ENCODE measurements around the gene KDM4F.

Gene KDM4F

DNA sequence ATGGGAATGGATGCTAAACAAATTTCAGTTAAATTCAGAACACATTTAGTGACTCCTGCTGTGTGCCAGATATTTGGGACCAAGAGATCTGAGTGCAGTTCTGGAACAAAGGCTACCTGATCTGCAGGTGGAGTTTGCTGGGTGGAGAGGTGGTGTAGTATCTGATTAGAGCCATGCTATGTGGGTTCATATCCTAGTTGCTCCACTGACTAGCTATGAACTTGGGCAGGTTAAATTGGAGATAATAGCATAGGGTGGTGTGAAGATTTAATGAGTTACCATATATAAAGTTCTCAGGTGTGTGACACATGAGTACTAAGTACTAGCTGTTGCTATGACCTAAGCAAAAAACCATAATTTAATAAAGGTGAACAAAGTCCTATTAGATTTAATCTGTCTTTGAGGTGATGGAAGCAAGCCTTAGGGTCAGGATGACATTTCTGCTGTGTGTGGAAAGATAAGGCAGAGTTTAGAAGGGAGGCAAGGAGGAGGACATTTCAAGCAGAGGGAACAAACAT, 42.5 kb downstream of the KDM4F start:
- no peak for DNase-seq (ENCODE audit: low read depth)

DNA sequence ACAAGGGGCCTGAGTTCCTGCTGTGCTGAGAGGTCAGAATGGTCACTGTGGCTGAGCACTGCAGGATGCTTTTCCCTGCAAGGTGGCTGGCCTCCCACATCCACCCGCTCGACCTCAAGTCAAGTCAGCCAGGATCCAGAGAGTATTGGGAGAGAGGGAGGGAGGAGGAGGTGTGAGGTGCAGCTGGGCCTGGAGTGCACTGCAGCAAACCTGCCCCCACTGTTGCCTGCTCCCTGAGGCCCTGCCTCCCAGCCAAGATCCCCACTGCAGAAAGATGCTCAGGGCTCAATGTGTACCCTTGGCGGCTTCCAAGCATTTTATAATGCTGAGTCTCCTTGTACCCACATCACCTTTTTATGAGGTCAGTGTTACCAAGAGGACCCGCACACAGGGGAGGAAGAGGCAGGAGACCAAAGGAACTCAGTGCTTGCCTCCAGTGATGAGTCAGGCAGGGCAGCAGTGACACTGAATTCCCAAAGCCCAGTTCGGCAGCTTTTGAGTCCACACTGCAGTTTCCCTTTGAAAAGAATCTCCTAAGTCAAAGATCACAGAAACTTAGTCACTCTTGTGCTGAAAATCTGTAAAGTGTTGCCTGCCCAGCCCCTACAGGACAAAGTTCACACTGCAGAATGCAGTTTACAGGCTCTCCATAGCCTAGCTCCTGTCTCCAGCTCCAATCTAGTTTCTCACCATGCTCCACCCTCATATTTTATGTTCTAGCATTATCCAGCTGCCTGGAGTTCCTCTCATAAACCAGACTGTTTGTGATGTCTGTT, 43.5 kb downstream of the KDM4F start:
- peak; percentile 57 for DNase-seq (ENCODE audit: low read depth)

DNA sequence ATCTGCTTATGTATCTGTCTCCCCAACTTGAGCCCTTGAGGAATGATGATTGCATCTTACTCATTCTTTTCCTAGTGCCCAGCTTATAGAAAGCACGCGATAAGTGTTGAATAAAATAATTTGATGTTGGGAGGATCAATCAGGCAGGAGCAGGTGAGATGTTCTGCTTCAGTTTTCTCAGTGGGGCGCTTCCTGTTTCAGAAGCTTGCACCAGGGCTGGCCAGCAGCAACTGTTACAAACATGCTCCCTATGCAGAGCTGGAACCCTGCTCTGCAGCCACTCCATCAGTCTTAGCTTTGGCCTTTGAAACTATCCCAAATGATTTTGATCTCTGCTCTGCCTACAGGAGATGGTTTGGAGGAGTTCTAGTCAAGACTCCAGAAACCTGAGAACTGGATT, 44.3 kb downstream of the KDM4F start:
- DNase-seq (ENCODE audit: low read depth): no peak

- DNase-seq (ENCODE audit: low read depth): peak; percentile 33
Observed at GRCh38 chr11:95095858-95096587, 46.8 kb downstream of the KDM4F start.

- no peak for DNase-seq (ENCODE audit: low read depth)
Observed at GRCh38 chr11:95097209-95097608, 48.0 kb downstream of the KDM4F start.

DNA sequence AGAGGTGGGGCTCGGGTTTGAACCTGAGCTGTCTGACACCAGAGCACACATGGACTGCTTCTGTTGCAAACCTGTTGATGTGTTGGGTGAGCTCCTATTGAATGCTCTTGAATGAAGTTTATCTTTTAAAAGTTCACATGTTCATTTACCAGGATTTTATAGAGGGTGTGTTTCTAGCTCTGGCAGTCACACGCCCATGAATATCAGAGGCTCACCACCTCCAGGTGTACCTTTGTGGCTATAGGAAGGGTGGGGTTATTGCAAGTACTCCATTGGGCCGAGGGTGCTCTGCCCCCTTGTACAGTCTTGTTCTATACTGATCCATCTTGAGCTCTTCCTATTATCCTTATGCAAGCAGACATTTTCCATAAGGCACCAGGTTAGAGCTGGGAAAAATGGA, 49.6 kb downstream of the KDM4F start:
- no peak for DNase-seq (ENCODE audit: low read depth)

DNA sequence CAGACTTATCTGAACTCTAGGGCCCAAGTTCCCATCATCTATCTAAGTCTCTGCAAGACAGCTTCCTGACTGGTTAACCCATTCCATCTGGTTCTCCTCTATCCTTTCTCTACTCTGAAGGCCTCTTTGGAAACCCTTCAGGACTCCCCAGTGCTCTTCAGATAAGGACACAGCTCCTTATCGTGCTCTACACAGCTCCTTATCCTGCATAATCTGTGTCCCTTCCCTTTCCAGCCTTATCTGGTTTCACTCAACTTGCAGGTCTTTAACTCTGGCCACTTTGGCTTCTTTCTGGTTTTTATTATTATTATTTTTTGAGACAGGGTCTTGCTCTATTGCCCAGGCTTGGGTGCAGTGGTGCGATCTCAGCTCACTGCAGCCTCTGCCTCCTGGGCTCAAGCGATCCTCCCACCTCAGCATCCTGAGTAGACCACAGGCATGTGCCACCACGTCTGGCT, 51.0 kb downstream of the KDM4F start:
- DNase-seq (ENCODE audit: low read depth): no peak
